A673 (cell line): ENCODE data around the gene TOR4A. TPM values are rescaled to one million over a fixed set of nuclear protein-coding genes. Genes with fewer than 3 reads are reported as not detected.

Experiments used
- BruUV-seq: library from RNA; stranded (reverse); fragments of 400-500 nt; replicated peaks from 2 replicates; lab custom pipeline; 2021; lab: Mats Ljungman, UMichigan
- CTCF ChIA-PET: fragments of 300-600 bp; sonication (Branson Sonifier 250); formaldehyde crosslinking; loops from one replicate; lab custom pipeline; 2022; ENCODE audit warnings: antibody characterized with exemption; lab: Charles Lee
- POLR2A ChIA-PET: fragments of 300-600 bp; sonication (Branson Sonifier 250); formaldehyde crosslinking; loops from one replicate; lab custom pipeline; 2022; ENCODE audit warnings: antibody characterized with exemption; ENCODE audit not compliant: low non-redundant PET; lab: Charles Lee
- DNase-seq: peaks from one replicate; pipeline ENCODE4 v3.0.0-alpha.2; 2015; ENCODE audit warnings: low spot score
- H3K27ac ChIP-seq: fragments of 200-600 bp; sonication (generic); 2 replicates; pipeline ENCODE4 v1.5.1; 2016; ENCODE audit warnings: mixed run types, low read depth, mild to moderate bottlenecking, mixed read lengths, antibody characterized with exemption, low read length; ENCODE audit not compliant: poor library complexity, severe bottlenecking
- H3K27me3 ChIP-seq: fragments of 200-600 bp; sonication (generic); replicated peaks from 2 replicates; pipeline ENCODE4 v1.6.1; 2017; ENCODE audit warnings: mixed run types, low read depth, mild to moderate bottlenecking, mixed read lengths, antibody characterized with exemption, low read length; ENCODE audit not compliant: insufficient read depth, poor library complexity
- H3K36me3 ChIP-seq: fragments of 200-600 bp; sonication (generic); 2 replicates; pipeline ENCODE4 v1.6.1; 2016; ENCODE audit warnings: mixed run types, mild to moderate bottlenecking, mixed read lengths, antibody characterized with exemption, low read length; ENCODE audit not compliant: insufficient read depth, poor library complexity, severe bottlenecking
- H3K4me1 ChIP-seq: fragments of 200-600 bp; sonication (generic); 2 replicates; pipeline ENCODE4 v1.6.1; 2017; ENCODE audit warnings: mixed run types, mild to moderate bottlenecking, mixed read lengths, antibody characterized with exemption, low read length; ENCODE audit not compliant: insufficient read depth, poor library complexity, severe bottlenecking
- H3K4me3 ChIP-seq: fragments of 200-600 bp; sonication (generic); 2 replicates; pipeline ENCODE4 v1.5.1; 2016; ENCODE audit warnings: low read depth, mixed run types, mild to moderate bottlenecking, mixed read lengths, low read length; ENCODE audit not compliant: poor library complexity, severe bottlenecking
- H3K9me3 ChIP-seq: fragments of 200-600 bp; sonication (generic); 2 replicates; pipeline ENCODE4 v1.6.1; 2016; ENCODE audit warnings: mixed run types, low read depth, mild to moderate bottlenecking, mixed read lengths, antibody characterized with exemption, low read length; ENCODE audit not compliant: poor library complexity, severe bottlenecking
- EZH2 ChIP-seq: fragments of 200-600 bp; sonication (generic); IDR thresholded peaks from 2 replicates; pipeline ENCODE4 v1.6.1; 2017; ENCODE audit warnings: borderline replicate concordance, low read depth, mild to moderate bottlenecking, mixed read lengths, antibody characterized with exemption, low read length; ENCODE audit not compliant: poor library complexity, severe bottlenecking
- intact Hi-C: fragments of 100-400 bp; cut with micrococcal nuclease; formaldehyde crosslinking; loops from one replicate; pipeline ENCODE4 v1.10.0; 2022; ENCODE audit not compliant: unreplicated experiment
- total RNA-seq: library from RNA; stranded (reverse); gene quantifications from 2 replicates; pipeline ENCODE4 v1.2.3, GENCODE V29; 2021
- TF ChIP-seq, protein P1 (sequence below): fragments of 300-800, 200-600 bp; sonication (generic); conservative IDR thresholded peaks from 2 replicates; pipeline ENCODE4 v1.5.1; 2017; ENCODE audit warnings: low read depth, mild to moderate bottlenecking, antibody characterized with exemption, low read length, moderate library complexity, mixed read lengths

The TOR4A gene
- total RNA-seq, 1 experiment from 2014 or later, result 0.82 TPM

DNA sequence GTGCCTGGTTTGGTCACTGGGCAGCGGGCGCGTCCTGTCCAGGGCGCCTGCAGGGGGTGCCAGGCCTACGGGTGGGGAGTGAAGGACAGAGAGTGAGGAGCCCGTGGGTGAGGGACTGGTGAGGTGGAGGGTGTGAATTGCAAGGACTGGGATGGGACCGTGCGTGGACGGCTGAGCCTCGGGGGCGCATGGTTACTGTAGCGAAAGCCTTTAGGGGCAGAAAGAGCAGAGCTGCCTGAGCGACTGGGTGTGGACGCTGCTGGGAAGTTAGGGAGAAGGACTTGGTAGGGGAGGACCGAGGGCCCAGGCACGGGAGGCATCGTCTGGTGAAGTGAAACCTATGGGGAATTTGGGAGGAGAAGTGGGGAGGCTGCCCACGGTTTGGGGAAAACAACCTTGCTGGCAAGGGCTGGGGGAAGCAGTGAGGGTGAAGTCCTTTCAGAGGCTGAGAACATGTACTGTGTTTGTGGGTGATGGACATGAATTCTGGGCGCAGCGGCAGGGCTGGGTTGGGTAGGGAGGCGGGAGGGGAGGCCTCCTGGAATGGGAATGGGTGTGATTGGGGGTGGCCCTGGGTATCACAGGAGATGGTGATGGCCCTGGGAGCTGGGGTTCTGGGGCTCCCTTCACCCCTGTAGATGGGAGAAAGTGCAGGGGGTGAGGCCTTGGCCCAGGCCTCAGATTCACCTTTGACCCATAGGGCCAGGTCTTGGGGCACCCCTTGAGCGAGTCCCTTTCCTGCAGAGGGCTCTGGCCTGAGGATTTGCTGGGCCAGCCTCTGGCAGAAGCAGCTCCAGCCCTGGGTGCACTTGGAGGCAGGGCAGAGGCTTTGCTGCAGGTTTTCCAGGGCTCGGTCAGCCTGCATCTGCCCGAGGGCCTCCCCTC lies 1.7 kb upstream of the TOR4A start:
- TF ChIP-seq EZH2, result no peak
- Histone ChIP-seq H3K36me3 (peaks cover 8% of the 10 kb centered on the region), H3K4me3 (no peak overlapping the region), H3K4me1 (peaks cover 20% of the 10 kb centered on the region), H3K27me3 (no peaks in the 10 kb centered on the region), H3K9me3 (no peaks in the 10 kb centered on the region), H3K27ac (peak overlapping the region; percentile 77)
- ChIA-PET POLR2A (no interaction called here), CTCF (no interaction called here)
- BruUV-seq, result no TSS peak
- intact Hi-C loops, result no loop called here
- DNase-seq, result no peak

GRCh38 chr9:137276473-137277328 lies 825 bp upstream of the TOR4A start:
- peak; percentile 80 for DNase-seq
- TF ChIP-seq, protein P1, sequence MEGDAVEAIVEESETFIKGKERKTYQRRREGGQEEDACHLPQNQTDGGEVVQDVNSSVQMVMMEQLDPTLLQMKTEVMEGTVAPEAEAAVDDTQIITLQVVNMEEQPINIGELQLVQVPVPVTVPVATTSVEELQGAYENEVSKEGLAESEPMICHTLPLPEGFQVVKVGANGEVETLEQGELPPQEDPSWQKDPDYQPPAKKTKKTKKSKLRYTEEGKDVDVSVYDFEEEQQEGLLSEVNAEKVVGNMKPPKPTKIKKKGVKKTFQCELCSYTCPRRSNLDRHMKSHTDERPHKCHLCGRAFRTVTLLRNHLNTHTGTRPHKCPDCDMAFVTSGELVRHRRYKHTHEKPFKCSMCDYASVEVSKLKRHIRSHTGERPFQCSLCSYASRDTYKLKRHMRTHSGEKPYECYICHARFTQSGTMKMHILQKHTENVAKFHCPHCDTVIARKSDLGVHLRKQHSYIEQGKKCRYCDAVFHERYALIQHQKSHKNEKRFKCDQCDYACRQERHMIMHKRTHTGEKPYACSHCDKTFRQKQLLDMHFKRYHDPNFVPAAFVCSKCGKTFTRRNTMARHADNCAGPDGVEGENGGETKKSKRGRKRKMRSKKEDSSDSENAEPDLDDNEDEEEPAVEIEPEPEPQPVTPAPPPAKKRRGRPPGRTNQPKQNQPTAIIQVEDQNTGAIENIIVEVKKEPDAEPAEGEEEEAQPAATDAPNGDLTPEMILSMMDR, result no peak
- no peak for TF ChIP-seq EZH2
- H3K4me1 ChIP-seq, result peaks cover 23% of the 10 kb centered on the region
- no peaks in the 10 kb centered on the region for H3K27me3 ChIP-seq
- ChIA-PET POLR2A (interaction anchor here (0.7 kb wide), 1 partner anchor 529 kb away, joined by 3 read pairs; no protein-coding TSS in a partner anchor), CTCF (interaction anchor here (1.0 to 1.6 kb wide), 2 partner anchors 10 to 242 kb away, joined by 4 to 6 read pairs; no protein-coding TSS in a partner anchor)
- peak overlapping the region; percentile 77 for H3K27ac ChIP-seq
- no peaks in the 10 kb centered on the region for H3K9me3 ChIP-seq
- BruUV-seq, result no TSS peak
- no peak overlapping the region for H3K4me3 ChIP-seq
- peaks cover 8% of the 10 kb centered on the region for H3K36me3 ChIP-seq
- intact Hi-C loops, result no loop called here

DNA sequence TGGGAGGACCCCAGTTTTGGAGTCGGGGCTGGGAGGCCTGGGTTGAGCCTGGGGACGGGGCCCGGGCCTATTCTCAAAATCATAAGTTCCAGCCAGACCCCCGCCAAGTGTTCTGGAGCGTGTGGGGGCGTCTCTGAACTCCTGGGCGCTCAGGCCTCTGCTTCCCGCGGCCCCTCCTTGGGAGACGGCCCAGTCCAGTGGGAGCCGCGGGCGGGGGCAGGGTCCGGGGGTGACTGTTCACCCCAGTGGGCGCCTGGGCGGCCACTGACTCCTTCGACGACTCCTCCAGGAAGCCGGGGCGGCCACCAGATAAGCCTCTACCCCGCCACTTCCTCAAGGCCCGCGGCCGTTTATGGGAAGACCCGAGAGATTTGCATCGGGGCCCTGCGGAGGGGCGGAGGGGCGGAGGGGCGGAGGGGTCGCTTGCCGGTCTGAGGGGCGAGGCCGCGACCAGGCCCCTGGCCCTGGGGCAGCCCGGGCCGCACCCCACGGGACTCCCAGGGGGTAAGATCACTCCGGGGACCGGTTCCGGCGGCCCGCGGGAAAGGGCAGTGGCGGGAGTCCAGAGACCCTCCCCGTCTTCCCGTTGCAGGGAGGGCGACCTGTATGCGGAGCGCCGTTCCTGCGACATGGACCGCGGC lies 655 bp downstream of the TOR4A start:
- no TSS peak for BruUV-seq
- H3K9me3 ChIP-seq, result no peaks in the 10 kb centered on the region
- H3K4me3 ChIP-seq, result no peak overlapping the region
- H3K27me3 ChIP-seq, result no peaks in the 10 kb centered on the region
- peaks cover 23% of the 10 kb centered on the region for H3K4me1 ChIP-seq
- H3K36me3 ChIP-seq, result no peaks in the 10 kb centered on the region
- CTCF ChIA-PET, result interaction anchor here (1.6 kb wide), 1 partner anchor 9 kb away, joined by 4 read pairs; no protein-coding TSS in a partner anchor
- no peak for TF ChIP-seq EZH2
- TF ChIP-seq, protein P1, result no peak
- no peak for DNase-seq
- POLR2A ChIA-PET, result no interaction called here
- intact Hi-C loops, result no loop called here
- H3K27ac ChIP-seq, result no peak overlapping the region
